HG02610 (cell line): Measurements from ENCODE around the gene FBXL19.

Source experiments
- ATAC-seq: cut with Tn5 transposase; IDR thresholded peaks from one replicate; pipeline ENCODE4 v1.9.1; 2021; ENCODE audit warnings: mild to moderate bottlenecking, moderate library complexity; ENCODE audit not compliant: unreplicated experiment

The FBXL19 gene

DNA sequence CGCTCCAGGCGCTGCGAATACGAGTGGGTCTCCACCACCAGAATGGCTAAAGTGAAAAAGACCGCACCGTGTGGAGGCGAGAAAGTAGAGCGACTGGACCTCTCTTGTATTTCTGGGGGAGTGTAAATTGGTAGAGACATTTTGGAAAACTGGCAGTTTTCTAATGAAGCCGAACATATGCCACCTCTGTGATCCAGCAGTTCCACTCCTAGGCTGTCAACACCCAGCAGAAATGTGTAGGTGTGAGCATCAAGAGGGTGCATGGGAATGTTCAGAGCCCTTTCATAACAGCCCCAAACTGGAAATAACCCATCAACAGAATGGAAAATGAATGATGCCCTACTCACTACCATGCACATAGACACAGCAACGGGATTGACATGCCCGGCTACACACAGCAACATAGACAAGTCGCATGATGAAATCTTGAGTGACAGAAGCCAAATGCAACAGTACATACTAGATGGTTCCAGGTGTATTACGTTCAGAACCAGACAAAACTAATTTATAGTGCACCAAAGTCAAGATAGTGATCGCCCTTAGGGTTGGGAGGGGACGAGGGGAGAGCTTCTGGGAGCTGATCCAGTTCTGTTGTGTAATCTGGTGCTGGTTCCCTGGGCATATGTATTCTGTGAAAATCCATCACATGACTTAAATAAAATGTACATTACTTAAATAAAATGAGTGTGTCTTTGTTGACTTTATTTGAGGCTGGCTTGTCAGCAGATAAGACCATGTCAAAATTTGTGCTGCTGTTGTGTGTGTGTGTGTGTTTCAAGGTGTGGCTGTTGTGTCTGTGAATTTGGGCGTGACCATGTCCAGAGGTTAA is 28.6 kb upstream of the FBXL19 start:
- ATAC-seq = no peak

- no peak for ATAC-seq
Observed at GRCh38 chr16:30895627-30896260, 27.6 kb upstream of the FBXL19 start.

DNA sequence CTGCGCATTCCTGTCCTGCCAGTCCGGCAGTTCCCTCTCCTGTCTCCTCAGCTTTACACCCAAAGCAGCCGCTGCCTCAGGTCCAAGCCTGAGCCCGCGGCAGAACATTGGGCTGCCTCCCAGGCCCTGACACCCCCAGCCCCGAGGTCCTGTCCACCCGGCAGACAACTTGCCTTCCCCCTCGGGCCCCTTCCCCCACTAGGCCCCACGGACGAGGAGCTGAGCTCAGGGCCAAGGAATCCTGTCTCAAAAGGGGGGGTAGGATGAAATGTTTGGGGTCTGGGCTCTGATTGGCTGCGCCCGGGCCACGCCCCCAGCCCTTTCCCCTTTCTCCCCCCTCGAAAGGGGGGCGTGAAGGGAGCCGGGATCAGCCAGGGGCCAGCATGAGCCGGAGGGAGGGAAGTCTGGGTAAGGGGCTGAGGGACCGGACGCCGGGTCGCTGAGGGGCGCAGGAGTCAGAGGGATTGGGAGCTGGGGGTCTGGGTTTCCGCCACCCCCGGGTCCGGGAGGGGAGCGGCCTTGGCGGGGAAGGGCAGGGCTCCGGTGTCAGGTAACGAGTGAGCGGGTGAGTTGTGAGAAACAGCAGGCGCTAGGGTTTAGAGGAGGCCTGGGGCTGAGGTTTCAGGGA is 27.0 kb upstream of the FBXL19 start, which contains the start of gene CTF1:
Gene CTF1, plus strand, starts transcription at position 354 of the 628 bp plus-strand sequence. Its CDS starts 30 bp downstream, at position 384.
- no peak for ATAC-seq

GRCh38 chr16:30896889-30897733 is 26.3 kb upstream of the FBXL19 start:
- no peak for ATAC-seq

DNA sequence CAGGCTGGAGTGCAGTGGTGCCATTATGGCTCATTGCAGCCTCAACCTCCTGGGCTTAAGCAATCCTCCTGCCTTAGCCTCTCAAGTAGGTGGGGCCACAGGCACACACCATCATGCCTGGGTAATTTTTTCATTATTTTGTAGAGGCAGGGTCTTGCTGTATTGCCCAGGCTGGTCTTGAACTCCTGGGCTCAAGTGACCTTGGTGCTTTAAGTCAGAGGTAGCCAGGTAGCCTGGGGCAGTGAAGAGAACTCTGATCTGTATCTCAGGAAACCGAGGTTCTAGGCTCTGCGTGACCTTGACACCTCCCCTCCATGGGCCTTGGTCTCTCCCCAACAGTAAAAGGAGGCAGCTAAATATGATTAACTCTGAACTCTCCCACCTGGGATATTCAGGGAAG is 23.6 kb upstream of the FBXL19 start:
- ATAC-seq = no peak

- ATAC-seq = no peak
Observed at GRCh38 chr16:30900588-30900987, 22.8 kb upstream of the FBXL19 start.

DNA sequence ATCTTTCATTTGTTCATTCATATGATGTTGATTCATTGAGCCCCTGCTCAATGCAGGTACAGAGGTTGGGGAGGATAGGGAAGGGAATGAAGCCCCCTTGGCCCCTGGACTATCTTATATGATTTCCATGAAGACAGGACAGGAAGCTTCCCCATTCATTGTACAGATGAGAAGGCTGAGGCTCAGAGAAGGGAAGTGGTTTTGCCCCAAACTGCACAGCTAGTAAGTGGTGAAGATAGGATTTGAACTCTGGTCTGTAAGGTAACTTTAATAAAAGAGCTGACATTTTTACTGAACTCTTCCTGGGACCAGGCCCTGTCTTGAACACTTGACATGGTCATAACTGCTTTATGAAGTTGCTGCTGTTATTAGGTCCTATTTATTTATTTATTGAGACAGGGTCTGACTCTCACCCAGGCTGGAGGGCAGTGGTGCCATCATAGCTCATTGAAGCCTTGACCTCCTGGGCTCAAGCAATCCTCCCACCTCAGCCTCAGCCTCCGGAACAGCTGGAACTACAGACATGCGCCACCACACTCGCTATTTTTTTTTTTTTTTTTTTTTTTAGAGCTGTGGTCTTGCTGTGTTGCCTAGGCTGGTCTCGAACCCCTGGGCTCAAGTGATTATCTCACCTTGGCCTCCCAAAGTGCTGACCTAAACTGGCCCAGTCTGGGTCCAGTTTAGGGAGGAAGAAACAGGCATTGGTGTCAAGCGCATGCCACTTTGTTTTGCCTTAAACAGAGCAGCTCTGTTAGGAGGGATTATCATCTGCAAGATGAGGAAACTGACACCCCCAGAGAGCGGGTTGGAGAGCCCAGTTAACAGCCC is 22.0 kb upstream of the FBXL19 start:
- no peak for ATAC-seq

- peak; percentile 57 for ATAC-seq
Observed at GRCh38 chr16:30902029-30902972, 21.1 kb upstream of the FBXL19 start.

DNA sequence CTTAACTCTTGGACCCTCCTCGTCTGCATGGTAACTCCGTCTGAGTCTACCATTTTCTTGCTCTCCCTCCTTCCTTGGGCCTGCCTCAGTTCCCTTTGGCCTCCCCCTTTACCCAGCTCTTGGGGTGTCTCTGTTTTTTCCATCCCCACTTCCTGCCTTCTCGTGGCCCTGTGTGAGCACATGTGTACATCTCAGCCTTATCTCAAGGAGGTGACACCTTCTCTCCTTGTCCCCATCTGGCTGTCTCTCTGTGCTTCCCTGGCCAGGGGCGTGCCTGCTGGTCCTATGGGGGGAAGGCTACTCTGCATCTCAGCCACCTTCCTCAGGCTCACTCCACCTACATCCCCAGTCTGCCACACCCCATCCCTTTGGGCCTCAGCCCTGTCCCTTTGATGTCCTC is 20.4 kb upstream of the FBXL19 start:
- ATAC-seq = no peak

DNA sequence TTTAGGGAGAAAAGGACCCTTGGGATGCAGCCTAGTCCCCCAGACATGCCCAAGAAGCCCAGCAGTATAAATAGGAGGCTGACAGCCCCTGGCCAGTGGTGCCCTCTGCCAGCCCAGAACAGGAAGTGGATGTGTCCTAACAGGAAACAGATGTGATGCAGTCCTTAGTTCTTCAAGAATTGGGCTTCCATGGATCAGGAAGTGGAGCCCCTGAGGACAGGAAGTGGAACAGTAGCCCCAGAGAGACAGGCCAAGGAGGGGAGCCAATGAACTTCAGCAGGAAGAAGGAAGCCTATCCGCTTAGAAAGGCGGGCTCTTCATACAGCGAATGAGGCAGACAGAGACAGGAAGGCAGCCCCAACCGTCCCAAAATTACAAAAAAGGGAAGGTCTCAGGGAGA is 19.8 kb upstream of the FBXL19 start:
- no peak for ATAC-seq

DNA sequence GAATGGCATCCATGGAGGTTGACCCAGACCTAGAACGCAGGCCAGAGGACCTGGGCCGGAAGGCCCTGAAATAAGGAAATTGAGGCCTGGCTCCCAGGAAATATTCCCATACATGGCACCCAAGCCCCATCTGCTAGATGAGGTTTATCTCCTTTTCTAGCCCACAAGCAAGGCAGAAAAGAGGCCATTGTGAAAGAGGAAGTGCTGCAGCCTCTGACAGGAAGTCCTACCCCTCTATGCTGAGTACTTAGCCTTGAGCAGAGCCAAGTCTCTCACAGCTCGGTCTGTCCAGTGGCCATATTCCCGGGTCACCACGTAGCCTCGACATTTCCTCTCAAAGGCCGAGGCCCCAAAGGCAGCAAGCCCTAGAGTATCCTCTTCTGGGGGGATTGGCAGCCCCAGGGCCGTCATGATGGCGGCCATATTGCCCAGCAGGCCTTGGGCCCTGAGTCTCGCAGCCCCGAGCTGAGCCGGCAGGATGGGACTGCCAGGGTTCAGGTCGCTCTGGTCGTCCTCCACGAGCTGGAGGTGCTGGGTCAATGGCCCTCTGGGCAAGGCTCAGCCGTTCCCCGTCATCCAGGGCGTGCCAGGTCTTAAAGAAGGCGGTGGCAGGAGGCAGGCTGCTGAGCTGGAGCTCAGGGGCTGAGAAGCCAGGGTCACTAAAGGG is 19.1 kb upstream of the FBXL19 start:
- no peak for ATAC-seq

DNA sequence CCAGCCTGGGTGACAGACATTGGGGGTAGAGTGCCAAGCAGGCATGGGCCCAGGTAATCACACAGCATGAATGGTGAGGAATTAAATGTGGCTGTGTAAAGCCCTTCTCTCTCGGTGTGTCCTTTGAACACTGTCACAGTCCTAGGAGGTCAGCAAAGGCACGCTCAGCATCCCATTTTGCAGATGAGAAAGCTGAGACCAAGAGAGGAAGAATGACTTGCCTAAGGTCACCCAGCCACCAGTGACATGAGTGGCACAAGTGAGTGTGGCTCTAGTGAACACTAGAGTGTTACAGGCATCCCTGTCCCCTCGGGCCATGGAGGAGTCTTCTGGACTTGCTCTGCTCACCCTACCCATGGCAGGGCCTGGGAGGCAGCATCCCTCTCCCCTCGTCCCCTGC is 16.3 kb upstream of the FBXL19 start:
- no peak for ATAC-seq

GRCh38 chr16:30910427-30911029 is 12.8 kb upstream of the FBXL19 start:
- ATAC-seq = no peak

DNA sequence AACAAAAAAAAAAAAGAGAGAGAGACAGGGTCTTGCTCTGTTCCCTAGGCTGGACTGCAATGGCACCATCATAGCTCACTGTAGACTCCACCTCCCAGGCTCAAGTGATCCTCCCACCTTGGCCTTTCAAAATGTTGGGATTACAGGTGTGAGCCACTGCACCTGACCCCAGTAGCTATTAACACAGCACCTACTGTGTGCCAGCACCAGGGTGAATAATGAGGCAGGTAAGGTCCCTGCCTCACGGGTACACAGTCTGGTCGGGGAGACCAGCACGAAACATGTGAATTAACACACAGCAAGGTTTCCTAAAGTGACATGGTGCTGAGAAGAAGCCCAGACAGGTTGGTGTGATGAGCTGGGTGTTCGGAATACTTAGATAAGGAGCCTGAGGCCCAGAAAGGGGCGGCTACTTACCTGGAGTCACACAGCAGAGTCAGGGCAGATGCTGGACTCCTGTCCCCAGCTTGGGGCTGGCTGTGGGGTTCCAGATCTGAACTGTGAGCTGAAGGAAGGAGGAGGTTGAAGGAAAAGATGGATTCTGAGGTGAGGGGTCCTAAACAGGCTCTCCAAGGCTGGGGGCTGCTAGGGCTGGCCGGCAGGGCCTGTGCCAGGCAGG is 10.5 kb upstream of the FBXL19 start:
- ATAC-seq = no peak

DNA sequence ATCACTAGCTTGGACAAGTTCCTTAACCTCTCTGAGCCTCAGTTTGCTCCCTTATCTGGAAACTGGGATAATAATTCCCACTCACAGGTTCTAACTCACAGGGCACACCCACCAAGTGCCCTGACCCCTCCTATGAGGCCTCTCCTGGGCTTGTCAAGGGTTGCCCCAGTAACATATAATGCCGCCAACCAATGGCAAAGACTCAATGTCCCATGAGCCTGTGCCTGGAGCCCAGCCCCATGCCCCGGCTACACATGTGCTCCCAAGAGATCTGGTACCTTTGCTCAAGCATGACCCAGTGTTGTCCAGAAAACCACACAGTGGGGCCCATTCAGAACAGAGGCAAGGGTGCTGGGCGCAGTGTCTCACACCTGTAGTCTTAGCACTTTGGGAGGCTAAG is 8.5 kb upstream of the FBXL19 start:
- no peak for ATAC-seq

GRCh38 chr16:30918614-30919013 is 4.8 kb upstream of the FBXL19 start:
- no peak for ATAC-seq

GRCh38 chr16:30920891-30921290 is 2.5 kb upstream of the FBXL19 start:
- ATAC-seq = no peak

DNA sequence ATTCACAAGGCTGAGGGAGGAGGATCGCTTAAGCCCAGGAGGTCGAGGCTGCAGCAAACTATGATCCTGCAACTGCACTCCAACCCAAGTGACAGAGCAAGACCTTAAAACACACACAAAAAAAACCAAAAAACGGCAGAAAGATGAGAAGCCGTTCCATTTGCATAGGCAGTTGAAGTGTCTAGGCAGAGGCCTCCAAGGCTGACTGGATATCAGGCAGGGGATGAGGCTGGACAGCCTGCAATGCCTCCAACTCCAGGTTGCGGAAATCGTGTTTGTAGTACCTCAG is 2.0 kb upstream of the FBXL19 start:
- ATAC-seq = no peak
